HEK293T (cell line): ENCODE measurements around the gene RPRD1B.
"Not testable (repeated sequence)": the region's sequence is repeated elsewhere in the genome, so short reads cannot be mapped to it uniquely, and the experiment has no call there.

Experiments
- CTCF ChIA-PET: fragments of 350-600 bp; formaldehyde crosslinking; extraction: SDS; loops from one replicate; lab custom pipeline; 2021; ENCODE audit warnings: antibody characterized with exemption, inconsistent platforms; lab: Yijun Ruan, JAX
- POLR2A ChIA-PET: fragments of 350-600 bp; formaldehyde crosslinking; extraction: SDS; loops from one replicate; lab custom pipeline; 2020; ENCODE audit warnings: antibody characterized with exemption, inconsistent platforms; lab: Yijun Ruan, JAX
- DNase-seq: peaks from one replicate; pipeline ENCODE4 v3.0.0; 2012; ENCODE audit warnings: mixed read lengths; ENCODE audit errors: extremely low spot score
- ARNT ChIP-seq: fragments of 450-650 bp; IDR thresholded peaks from 2 replicates; pipeline ENCODE4 v1.6.1; 2017; ENCODE audit warnings: mild to moderate bottlenecking
- BHLHE40 ChIP-seq: fragments of 450-650 bp; IDR thresholded peaks from 2 replicates; pipeline ENCODE4 v1.6.1; 2016; ENCODE audit warnings: mild to moderate bottlenecking, moderate library complexity, borderline replicate concordance
- CTBP1 ChIP-seq: fragments of 450-650 bp; IDR thresholded peaks from 2 replicates; pipeline ENCODE4 v1.6.1; 2016; ENCODE audit warnings: borderline replicate concordance
- ELF4 ChIP-seq: fragments of 450-650 bp; IDR thresholded peaks from 2 replicates; pipeline ENCODE4 v1.6.1; 2017; ENCODE audit warnings: antibody characterized with exemption
- FOXA1 ChIP-seq: fragments of 450-650 bp; IDR thresholded peaks from 2 replicates; pipeline ENCODE4 v1.6.1; 2016; ENCODE audit warnings: mild to moderate bottlenecking
- FOXK2 ChIP-seq: fragments of 450-650 bp; IDR thresholded peaks from 2 replicates; pipeline ENCODE4 v1.6.1; 2016; ENCODE audit warnings: mild to moderate bottlenecking
- FOXM1 ChIP-seq: fragments of 450-650 bp; IDR thresholded peaks from 2 replicates; pipeline ENCODE4 v1.6.1; 2017; ENCODE audit warnings: mild to moderate bottlenecking, borderline replicate concordance
- HDGF ChIP-seq: fragments of 450-650 bp; IDR thresholded peaks from 2 replicates; pipeline ENCODE4 v1.6.1; 2017; ENCODE audit warnings: antibody characterized with exemption, borderline replicate concordance
- L3MBTL2 ChIP-seq: fragments of 450-650 bp; conservative IDR thresholded peaks from 2 replicates; pipeline ENCODE4 v1.6.1; 2016; ENCODE audit warnings: mild to moderate bottlenecking
- LEF1 ChIP-seq: fragments of 450-650 bp; IDR thresholded peaks from 2 replicates; pipeline ENCODE4 v1.6.1; 2017; ENCODE audit warnings: mild to moderate bottlenecking, borderline replicate concordance
- NFRKB ChIP-seq: fragments of 450-650 bp; IDR thresholded peaks from 2 replicates; pipeline ENCODE4 v1.6.1; 2016; ENCODE audit warnings: mild to moderate bottlenecking, moderate library complexity
- SP1 ChIP-seq: fragments of 450-650 bp; IDR thresholded peaks from 2 replicates; pipeline ENCODE4 v1.6.1; 2017
- SUZ12 ChIP-seq: fragments of 450-650 bp; IDR thresholded peaks from 2 replicates; pipeline ENCODE4 v1.6.1; 2016; ENCODE audit warnings: mild to moderate bottlenecking
- TARDBP ChIP-seq: fragments of 450-650 bp; IDR thresholded peaks from 2 replicates; pipeline ENCODE4 v1.6.1; 2016
- ZNF384 ChIP-seq: fragments of 450-650 bp; IDR thresholded peaks from 2 replicates; pipeline ENCODE4 v1.6.1; 2016
- TF ChIP-seq, protein P1 (sequence below): fragments of 450-650 bp; IDR thresholded peaks from 2 replicates; pipeline ENCODE4 v1.6.1; 2016

Gene RPRD1B

DNA sequence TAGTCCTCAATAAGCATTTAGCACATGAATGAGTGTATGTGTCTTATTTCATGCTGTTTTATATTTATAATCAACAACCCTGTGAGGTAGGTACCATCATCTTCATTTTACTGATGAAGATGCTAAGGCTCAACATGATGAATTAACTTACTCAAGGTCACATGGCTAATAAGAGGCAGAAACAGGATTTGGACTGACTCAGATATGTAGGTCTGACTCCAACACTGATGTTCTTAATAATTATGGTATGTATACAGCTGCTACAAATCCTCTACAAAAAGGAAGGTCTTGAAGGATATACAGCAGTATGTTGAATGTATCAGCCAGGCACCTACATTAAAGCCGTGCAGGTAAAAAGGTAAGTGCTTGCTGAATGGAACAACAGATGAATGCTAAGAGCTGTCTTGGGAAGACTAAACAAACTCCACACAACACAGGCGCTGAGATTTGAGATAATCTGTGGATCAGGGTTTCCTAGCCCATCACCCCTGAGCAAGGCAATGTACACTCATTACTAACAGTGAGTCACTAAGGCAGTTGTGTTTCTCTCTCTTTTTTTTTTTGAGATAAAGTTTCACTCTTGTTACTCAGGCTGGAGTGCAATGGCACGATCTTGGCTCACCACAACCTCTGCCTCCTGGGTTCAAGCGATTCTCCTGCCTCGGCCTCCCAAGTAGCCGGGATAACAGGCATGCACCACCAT lies 32.2 kb upstream of the RPRD1B start:
- ChIA-PET POLR2A (no interaction called here), CTCF (no interaction called here)
- TF ChIP-seq HDGF (no peak), L3MBTL2 (no peak)
- DNase-seq, result no peak

DNA sequence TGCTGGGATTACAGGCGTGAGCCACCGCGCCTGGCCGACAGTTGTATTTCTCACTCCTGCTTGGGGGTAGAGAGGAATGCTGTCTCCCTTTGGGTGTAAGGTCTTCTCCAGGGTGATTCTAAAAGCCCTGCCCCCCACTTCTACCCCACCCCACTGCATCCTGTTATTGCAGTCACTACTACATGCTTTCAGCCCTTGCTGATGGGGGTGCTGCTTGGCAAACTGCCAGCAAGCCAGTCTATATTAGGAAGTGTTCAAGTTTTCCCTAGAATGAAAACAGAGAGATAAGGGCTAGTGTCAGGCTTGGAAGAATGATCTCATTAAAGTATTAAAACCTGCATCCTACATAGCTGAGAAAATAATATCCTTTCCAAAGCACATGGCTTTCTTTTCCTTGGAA lies 31.6 kb upstream of the RPRD1B start:
- no peak for DNase-seq
- CTCF ChIA-PET, result no interaction called here
- TF ChIP-seq FOXA1 (no peak), ARNT (no peak), NFRKB (no peak), HDGF (no peak), LEF1 (no peak), FOXK2 (no peak)
- TF ChIP-seq, protein P1, sequence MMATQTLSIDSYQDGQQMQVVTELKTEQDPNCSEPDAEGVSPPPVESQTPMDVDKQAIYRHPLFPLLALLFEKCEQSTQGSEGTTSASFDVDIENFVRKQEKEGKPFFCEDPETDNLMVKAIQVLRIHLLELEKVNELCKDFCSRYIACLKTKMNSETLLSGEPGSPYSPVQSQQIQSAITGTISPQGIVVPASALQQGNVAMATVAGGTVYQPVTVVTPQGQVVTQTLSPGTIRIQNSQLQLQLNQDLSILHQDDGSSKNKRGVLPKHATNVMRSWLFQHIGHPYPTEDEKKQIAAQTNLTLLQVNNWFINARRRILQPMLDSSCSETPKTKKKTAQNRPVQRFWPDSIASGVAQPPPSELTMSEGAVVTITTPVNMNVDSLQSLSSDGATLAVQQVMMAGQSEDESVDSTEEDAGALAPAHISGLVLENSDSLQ, result no peak
- POLR2A ChIA-PET, result no interaction called here

DNA sequence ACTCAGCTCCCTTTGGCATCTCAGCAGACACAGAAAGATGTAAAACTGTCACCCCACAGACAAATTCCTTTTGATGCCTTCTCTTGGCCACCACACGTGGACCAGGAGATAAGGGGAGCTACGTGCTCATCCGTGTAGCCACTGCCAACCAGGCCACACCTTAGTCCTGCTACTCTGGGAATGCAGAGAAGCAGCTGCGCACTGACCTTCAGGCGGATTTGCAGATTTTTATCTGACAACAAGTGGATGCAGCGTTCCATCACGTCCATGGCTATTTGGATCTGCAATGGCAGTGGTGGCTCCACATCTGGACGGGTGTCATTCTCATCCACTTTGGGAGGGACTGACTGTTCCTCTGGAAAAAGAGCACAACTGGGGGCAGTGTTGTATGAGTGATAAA lies 31.1 kb upstream of the RPRD1B start:
- ChIA-PET POLR2A (no interaction called here), CTCF (no interaction called here)
- no peak for DNase-seq
- no peak for TF ChIP-seq L3MBTL2
- TF ChIP-seq BHLHE40, result no peak
- no peak for TF ChIP-seq NFRKB
- no peak for TF ChIP-seq ELF4
- TF ChIP-seq ZNF384, result no peak
- no peak for TF ChIP-seq CTBP1
- TF ChIP-seq FOXA1, result no peak
- no peak for TF ChIP-seq FOXM1
- TF ChIP-seq FOXK2, result no peak
- TF ChIP-seq HDGF, result no peak
- TF ChIP-seq SUZ12, result no peak

- TF ChIP-seq CTBP1 (no peak), FOXA1 (no peak), ARNT (no peak), TARDBP (no peak), SP1 (no peak), BHLHE40 (no peak), L3MBTL2 (no peak), FOXK2 (no peak), NFRKB (no peak), SUZ12 (no peak), HDGF (no peak), ELF4 (no peak), FOXM1 (no peak), LEF1 (no peak), ZNF384 (no peak)
- TF ChIP-seq, protein P1, result no peak
- POLR2A ChIA-PET, result no interaction called here
- no peak for DNase-seq
- CTCF ChIA-PET, result no interaction called here
Observed at GRCh38 chr20:38004416-38004815, 29.1 kb upstream of the RPRD1B start.

- POLR2A ChIA-PET, result interaction anchor here (1.4 kb wide), 1 partner anchor 27 kb away, joined by 3 read pairs; the partner anchor contains the start of genes RPRD1B and TTI1
- CTCF ChIA-PET, result interaction anchor here (1.3 kb wide), 1 partner anchor 12 kb away, joined by 6 read pairs; no protein-coding TSS in a partner anchor
- no peak for TF ChIP-seq BHLHE40
- no peak for TF ChIP-seq ARNT
- TF ChIP-seq ZNF384, result no peak
- DNase-seq, result no peak
Observed at GRCh38 chr20:38005903-38006302, 27.6 kb upstream of the RPRD1B start.

DNA sequence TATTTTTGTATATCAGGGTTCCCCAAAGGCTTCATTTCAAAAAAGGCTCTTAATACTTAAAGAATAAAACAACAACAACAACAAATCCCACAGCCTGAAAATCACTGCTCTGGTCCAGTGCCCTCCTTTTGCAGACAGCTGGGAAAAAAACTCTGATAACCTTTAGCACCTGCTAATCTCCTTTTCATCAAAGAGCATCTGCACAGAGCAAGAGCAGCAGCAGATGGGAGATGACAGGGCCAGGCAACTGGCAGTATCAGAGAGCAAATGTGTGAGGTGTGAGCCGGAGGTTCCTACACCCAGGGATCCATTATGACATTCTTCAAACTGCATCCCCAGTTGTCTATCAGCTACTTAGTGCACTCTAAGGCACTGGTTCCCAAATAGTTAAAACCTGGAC lies 26.0 kb upstream of the RPRD1B start:
- no peak for TF ChIP-seq FOXK2
- no peak for TF ChIP-seq LEF1
- TF ChIP-seq ZNF384, result no peak
- TF ChIP-seq CTBP1, result no peak
- TF ChIP-seq NFRKB, result no peak
- no peak for TF ChIP-seq TARDBP
- no peak for TF ChIP-seq HDGF
- TF ChIP-seq FOXA1, result no peak
- TF ChIP-seq BHLHE40, result no peak
- CTCF ChIA-PET, result no interaction called here
- POLR2A ChIA-PET, result no interaction called here
- DNase-seq, result no peak

DNA sequence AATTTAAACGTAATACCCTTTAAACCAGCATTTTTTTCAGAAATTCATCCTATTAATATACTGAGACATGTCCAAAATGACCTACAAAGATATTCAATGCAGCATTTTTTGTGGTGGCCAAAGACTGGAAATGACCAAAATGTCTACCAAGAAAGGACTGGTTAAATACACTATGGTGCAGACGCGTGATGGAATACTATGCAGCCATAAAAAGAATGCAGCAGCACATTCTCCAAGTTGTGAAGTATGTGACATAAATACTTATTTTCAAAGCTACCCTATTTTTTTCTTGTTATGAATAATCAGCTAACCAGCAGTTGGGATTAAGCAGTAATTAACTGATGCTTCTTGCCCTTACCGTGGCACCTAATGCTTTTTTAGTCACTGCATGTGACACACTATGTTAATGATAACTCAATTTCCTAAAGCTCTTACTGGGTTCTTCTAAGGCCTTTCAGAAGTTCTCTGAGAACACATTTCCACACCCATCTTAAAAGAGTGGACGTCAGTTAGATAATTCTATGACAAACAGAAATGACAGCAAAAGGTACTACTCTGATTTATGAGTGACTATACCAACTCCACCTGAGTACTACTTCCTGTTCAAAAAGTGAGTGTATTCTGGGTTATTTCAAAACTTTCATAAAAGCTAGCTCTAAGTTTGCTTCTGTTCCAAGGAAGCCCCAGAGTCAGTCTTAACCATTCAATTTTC lies 25.2 kb upstream of the RPRD1B start:
- CTCF ChIA-PET, result no interaction called here

GRCh38 chr20:38009416-38009815 lies 24.1 kb upstream of the RPRD1B start:
- DNase-seq, POLR2A ChIA-PET: not testable (repeated sequence)
- CTCF ChIA-PET, result interaction anchor here (0.6 kb wide), 1 partner anchor 445 kb away, joined by 3 read pairs; no protein-coding TSS in a partner anchor

More for the DNA sequence above, 25.2 kb upstream of the RPRD1B start:
- TF ChIP-seq TARDBP (no peak), FOXM1 (no peak), SP1 (no peak), CTBP1 (no peak), ELF4 (no peak), FOXK2 (no peak), SUZ12 (no peak), ARNT (no peak)
- POLR2A ChIA-PET, result no interaction called here
- no peak for DNase-seq
